ENCODE results near the gene FAM163B. TPM values are rescaled to one million over a fixed set of nuclear protein-coding genes. Genes with fewer than 3 reads are reported as not detected.

The FAM163B gene
- total RNA-seq, 1 donor: not detected

DNA sequence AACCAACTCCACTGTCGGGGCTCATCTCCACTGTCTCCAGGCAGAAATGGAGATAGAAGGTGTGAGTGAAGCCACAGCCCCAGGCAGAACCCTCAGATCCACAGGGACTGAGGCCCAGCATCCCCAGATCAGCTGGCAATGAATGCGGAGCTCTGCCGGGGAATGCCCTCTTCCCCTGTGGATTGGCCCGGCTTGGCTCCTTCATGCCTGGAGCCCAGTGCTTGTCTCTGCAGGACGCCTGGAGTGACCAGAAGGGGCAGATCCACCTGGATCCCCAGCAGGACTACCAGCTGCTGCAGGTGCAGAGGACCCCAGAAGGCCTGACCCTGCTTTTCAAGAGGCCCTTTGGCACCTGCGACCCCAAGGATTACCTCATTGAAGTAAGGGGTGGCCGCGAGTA is 30.4 kb upstream of the FAM163B start:
- DNase-seq (ENCODE audit: low read depth): no peak
- TF ChIP-seq, protein P1, sequence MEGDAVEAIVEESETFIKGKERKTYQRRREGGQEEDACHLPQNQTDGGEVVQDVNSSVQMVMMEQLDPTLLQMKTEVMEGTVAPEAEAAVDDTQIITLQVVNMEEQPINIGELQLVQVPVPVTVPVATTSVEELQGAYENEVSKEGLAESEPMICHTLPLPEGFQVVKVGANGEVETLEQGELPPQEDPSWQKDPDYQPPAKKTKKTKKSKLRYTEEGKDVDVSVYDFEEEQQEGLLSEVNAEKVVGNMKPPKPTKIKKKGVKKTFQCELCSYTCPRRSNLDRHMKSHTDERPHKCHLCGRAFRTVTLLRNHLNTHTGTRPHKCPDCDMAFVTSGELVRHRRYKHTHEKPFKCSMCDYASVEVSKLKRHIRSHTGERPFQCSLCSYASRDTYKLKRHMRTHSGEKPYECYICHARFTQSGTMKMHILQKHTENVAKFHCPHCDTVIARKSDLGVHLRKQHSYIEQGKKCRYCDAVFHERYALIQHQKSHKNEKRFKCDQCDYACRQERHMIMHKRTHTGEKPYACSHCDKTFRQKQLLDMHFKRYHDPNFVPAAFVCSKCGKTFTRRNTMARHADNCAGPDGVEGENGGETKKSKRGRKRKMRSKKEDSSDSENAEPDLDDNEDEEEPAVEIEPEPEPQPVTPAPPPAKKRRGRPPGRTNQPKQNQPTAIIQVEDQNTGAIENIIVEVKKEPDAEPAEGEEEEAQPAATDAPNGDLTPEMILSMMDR (IDR thresholded peaks at IDR 0.05; ENCODE audit: insufficient read depth, low read length): no peak
- H3K4me3 ChIP-seq (ENCODE audit: low read depth, low read length): no peak overlapping the region

DNA sequence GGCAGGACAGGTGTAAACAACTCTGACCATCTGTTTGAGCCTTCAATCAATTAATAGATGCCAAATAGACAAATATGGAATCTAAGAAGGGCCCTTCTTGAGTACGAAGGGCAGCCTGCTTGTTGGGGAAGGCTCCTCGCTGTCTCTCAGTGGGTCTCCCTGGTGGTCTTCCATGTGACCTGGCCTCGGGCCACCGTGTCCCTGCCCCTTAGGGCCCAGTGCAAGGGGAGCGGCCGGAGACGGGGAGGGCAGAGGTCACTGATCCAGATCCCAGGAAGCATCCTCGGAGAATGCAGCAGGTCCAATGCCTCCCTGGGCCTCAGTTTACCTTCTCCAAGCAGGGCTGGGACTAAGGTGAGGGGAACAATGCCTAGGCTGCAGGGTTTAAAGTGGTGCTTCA is 29.5 kb upstream of the FAM163B start:
- H3K4me3 ChIP-seq (ENCODE audit: low read depth, low read length): no peak overlapping the region
- no peak for DNase-seq (ENCODE audit: low read depth)
- TF ChIP-seq, protein P1 (IDR thresholded peaks at IDR 0.05; ENCODE audit: insufficient read depth, low read length): no peak

DNA sequence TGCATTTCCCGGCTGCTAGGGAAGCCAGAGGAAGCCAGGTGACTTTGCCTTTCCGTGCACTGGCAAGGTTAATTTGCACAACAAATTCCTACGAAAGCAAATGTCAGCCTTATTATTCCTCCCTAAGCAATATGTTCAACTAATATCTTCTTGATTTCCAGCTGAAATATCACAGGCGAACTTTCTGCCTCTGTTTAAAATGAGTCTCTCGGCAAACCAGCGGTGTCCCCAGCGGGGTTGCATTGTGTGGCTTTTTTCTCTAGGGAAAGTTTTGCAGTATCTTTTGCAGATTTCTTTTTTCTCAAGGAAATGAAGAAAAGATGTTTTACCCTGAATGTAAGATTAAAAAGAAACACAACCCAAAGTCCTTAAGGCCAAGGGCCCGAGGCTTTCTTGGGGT is 28.9 kb upstream of the FAM163B start:
- no peak for DNase-seq (ENCODE audit: low read depth)
- no peak overlapping the region for H3K4me3 ChIP-seq (ENCODE audit: low read depth, low read length)
- TF ChIP-seq, protein P1 (IDR thresholded peaks at IDR 0.05; ENCODE audit: insufficient read depth, low read length): no peak

DNA sequence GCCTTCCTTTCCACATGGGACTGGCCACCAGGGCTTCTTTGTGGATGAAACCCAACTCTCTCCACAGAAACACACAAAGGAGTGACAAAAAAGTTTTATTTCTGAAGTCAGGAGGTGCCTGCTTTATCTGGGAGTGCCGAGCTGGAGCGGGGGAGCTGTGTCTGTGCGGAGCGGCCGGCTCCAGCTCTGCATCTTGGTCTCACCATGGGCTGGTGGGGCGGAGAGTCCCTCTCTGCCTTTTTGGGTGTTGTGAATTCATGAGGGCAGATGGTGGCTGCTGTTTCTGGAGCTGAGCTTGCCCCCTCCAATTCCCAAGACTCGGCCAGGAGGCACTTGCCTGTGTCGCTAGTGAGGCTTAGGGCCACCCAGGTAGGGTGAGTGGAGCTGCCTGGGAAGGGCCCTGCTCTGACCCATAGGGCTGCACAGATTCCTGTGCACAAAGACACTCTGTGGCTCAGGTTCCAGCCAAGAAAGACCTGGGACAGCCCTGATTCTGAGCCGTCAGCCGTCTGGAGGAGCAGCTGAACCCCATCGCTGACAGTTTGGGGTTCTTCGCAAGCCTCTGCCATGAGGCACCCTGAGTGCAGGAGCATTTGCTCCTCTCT is 28.4 kb upstream of the FAM163B start:
- DNase-seq (ENCODE audit: low read depth): no peak
- TF ChIP-seq, protein P1 (IDR thresholded peaks at IDR 0.05; ENCODE audit: insufficient read depth, low read length): no peak

DNA sequence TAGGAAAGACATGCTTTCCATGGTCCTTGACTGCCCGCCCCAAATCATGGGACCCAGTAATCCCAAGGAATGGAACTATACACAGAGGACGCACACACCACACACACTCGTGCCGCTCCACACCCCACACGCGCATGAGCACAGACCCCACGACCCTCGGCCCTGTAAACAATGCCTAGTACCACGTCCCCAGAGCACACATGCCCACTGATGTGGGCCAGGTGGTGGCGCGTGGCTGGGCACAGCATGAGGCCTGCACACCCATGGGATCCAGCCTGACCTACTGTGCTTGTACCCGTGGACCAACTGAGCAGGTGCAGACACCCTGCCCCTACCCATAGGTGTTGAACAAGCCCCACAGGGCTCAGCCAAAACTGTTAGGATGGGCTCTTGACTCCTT is 27.7 kb upstream of the FAM163B start:
- H3K4me3 ChIP-seq (ENCODE audit: low read depth, low read length): no peak overlapping the region
- TF ChIP-seq, protein P1 (IDR thresholded peaks at IDR 0.05; ENCODE audit: insufficient read depth, low read length): no peak
- no peak for DNase-seq (ENCODE audit: low read depth)

More for the DNA sequence above, 28.4 kb upstream of the FAM163B start:
- no peak overlapping the region for H3K4me3 ChIP-seq (ENCODE audit: low read depth, low read length)

DNA sequence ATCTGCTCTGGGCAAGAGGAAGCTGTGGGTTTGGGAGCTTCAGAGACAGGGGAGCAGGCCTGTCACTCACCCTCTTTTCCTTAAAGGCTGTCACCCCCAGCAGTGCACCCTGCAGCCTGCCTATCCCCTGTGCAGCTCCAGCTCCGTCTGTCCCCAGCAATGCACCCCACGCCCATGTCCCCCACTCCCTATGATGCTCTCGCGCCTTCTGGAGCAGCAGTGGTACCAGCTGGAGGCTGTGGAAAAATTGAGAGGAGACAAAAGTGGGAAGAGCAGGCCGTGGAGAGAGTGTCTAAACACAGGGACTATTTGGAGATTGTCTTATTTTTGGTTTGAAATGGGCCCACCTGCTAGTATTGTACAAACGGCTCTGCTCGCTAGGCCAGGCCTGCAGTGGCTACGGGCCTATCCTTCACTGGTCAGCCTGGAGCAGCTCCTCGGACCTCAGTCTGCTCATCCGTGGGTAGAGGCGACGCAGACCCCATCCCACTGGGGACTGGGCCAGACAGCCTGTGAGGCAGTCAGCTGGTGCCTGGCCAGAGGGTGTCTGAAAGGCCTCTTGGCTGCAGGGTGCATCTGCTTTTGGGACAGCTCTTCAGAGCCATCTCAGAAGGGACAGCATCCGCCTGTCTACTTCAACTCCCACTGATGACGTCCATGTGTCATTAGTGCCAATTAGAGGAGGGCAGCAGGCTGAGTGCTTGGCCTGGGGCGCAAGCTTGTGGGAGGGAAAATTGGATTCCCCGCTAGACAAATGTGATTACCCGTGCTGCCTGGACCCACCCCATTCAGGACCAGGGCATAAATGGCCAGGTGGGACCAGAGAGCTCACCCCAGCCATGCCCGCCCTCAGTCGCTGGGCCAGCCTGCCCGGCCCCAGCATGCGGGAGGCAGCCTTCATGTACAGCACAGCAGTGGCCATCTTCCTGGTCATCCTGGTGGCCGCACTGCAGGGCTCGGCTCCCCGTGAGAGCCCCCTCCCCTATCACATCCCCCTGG is 26.6 kb upstream of the FAM163B start, which contains the start of gene DBH:
Gene DBH (plus strand): TSS at position 831 of the 999 bp plus-strand sequence. CDS start 9 bp downstream, at position 840.
- no peak within 1 kb of the TSS for H3K4me3 ChIP-seq (ENCODE audit: low read depth, low read length)
- TF ChIP-seq, protein P1 (IDR thresholded peaks at IDR 0.05; ENCODE audit: insufficient read depth, low read length): no peak
- DNase-seq (ENCODE audit: low read depth): no peak

Measured in fibroblast of the aortic adventitia (primary cell).